Cardiac septum (tissue), 1 donor: ENCODE results near the gene LDLRAD3. TPM values are rescaled to one million over a fixed set of nuclear protein-coding genes. Genes with fewer than 3 reads are reported as not detected.

Source experiments
- DNase-seq: peaks from one replicate; pipeline ENCODE4 v3.0.0-alpha.2; 2020; ENCODE audit warnings: low spot score
- intact Hi-C: fragments of 100-400 bp; cut with DNase I; formaldehyde crosslinking; loops from one replicate; pipeline ENCODE4 v1.14.0; 2022
- total RNA-seq: library from RNA; stranded (reverse); fragmentation: NEBNext Ultra II Directional; extraction: Animal tissue kit (Norgen Biotek cat#: 25700); gene quantifications from one replicate; pipeline ENCODE4 v1.2.1, GENCODE V29; 2021
- donor health status: DM: no; HTN: no; CAD: no.

Gene LDLRAD3
- total RNA-seq, 1 donor from 2014 or later = 4.4 TPM

GRCh38 chr11:35923452-35923851 is 20.4 kb upstream of the LDLRAD3 start:
- intact Hi-C loops = no loop called here
- no peak for DNase-seq

- no peak for DNase-seq
- intact Hi-C loops = no loop called here
Measured at GRCh38 chr11:35924811-35925210, 19.1 kb upstream of the LDLRAD3 start.

- no peak for DNase-seq
- intact Hi-C loops = no loop called here
Measured at GRCh38 chr11:35927104-35927503, 16.8 kb upstream of the LDLRAD3 start.

GRCh38 chr11:35927682-35928081 is 16.2 kb upstream of the LDLRAD3 start:
- DNase-seq = peak; percentile 78
- intact Hi-C loops = no loop called here

GRCh38 chr11:35928688-35929395 is 15.0 kb upstream of the LDLRAD3 start:
- no peak for DNase-seq
- intact Hi-C loops = no loop called here

GRCh38 chr11:35930466-35930865 is 13.4 kb upstream of the LDLRAD3 start:
- no peak for DNase-seq
- intact Hi-C loops = no loop called here

- intact Hi-C loops = no loop called here
- DNase-seq = no peak
Measured at GRCh38 chr11:35932121-35932520, 11.7 kb upstream of the LDLRAD3 start.

- DNase-seq = no peak
- intact Hi-C loops = no loop called here
Measured at GRCh38 chr11:35932681-35933319, 11.1 kb upstream of the LDLRAD3 start.

GRCh38 chr11:35933320-35933871 is 10.5 kb upstream of the LDLRAD3 start:
- no peak for DNase-seq
- intact Hi-C loops = no loop called here

- DNase-seq = no peak
- intact Hi-C loops = no loop called here
Measured at GRCh38 chr11:35934271-35934670, 9.6 kb upstream of the LDLRAD3 start.

GRCh38 chr11:35934981-35935380 is 8.9 kb upstream of the LDLRAD3 start:
- intact Hi-C loops = no loop called here
- DNase-seq = no peak

- intact Hi-C loops = no loop called here
- no peak for DNase-seq
Measured at GRCh38 chr11:35935390-35935789, 8.5 kb upstream of the LDLRAD3 start.

- intact Hi-C loops = no loop called here
- no peak for DNase-seq
Measured at GRCh38 chr11:35937111-35937510, 6.8 kb upstream of the LDLRAD3 start.

GRCh38 chr11:35937700-35938099 is 6.2 kb upstream of the LDLRAD3 start:
- intact Hi-C loops = no loop called here
- no peak for DNase-seq

GRCh38 chr11:35938231-35938630 is 5.6 kb upstream of the LDLRAD3 start:
- intact Hi-C loops = no loop called here
- DNase-seq = no peak

- no peak for DNase-seq
- intact Hi-C loops = loop anchor here (10.0 kb wide), 1 partner anchor 329 kb away; the partner anchor contains the start of gene FJX1
Measured at GRCh38 chr11:35943309-35943708, 553 bp upstream of the LDLRAD3 start.

GRCh38 chr11:35944503-35945136 is 758 bp downstream of the LDLRAD3 start:
- intact Hi-C loops = loop anchor here (10.0 kb wide), 1 partner anchor 330 kb away; the partner anchor contains the start of gene FJX1
- no peak for DNase-seq

- intact Hi-C loops = loop anchor here (10.0 kb wide), 1 partner anchor 330 kb away; the partner anchor contains the start of gene FJX1
- no peak for DNase-seq
Measured at GRCh38 chr11:35945137-35945518, 1.3 kb downstream of the LDLRAD3 start.

- intact Hi-C loops = loop anchor here (10.0 kb wide), 1 partner anchor 332 kb away; the partner anchor contains the start of gene FJX1
- DNase-seq = no peak
Measured at GRCh38 chr11:35946766-35947165, 2.9 kb downstream of the LDLRAD3 start.

- DNase-seq = no peak
- intact Hi-C loops = loop anchor here (10.0 kb wide), 1 partner anchor 333 kb away; the partner anchor contains the start of gene FJX1
Measured at GRCh38 chr11:35947437-35947836, 3.6 kb downstream of the LDLRAD3 start.
